Renal cortex interstitium (tissue), 11 donors: ENCODE measurements around the gene KLHL10. TPM values are rescaled to one million over a fixed set of nuclear protein-coding genes. Genes with fewer than 3 reads are reported as not detected.
"Not testable (repeated sequence)": the region's sequence is repeated elsewhere in the genome, so short reads cannot be mapped to it uniquely, and the experiment has no call there.

ENCODE experiments used
- DNase-seq, 11 donors: peaks; one replicate each; pipeline ENCODE4 v3.0.0-alpha.2; 2013; ENCODE audit warnings: low read depth in 9 of 11, low spot score in 4 of 11; ENCODE audit errors: extremely low read depth in 1 of 11
- polyA plus RNA-seq, 3 donors: library from polyadenylated mRNA; unstranded; fragments of 120-200 nt; gene quantifications; one replicate each; pipeline ENCODE4 v1.2.1, GENCODE V29; 2013; ENCODE audit not compliant: insufficient read length in 3 of 3

The KLHL10 gene
- polyA plus RNA-seq, 3 donors = 0.16 to 0.33 (median 0.26) TPM

DNA sequence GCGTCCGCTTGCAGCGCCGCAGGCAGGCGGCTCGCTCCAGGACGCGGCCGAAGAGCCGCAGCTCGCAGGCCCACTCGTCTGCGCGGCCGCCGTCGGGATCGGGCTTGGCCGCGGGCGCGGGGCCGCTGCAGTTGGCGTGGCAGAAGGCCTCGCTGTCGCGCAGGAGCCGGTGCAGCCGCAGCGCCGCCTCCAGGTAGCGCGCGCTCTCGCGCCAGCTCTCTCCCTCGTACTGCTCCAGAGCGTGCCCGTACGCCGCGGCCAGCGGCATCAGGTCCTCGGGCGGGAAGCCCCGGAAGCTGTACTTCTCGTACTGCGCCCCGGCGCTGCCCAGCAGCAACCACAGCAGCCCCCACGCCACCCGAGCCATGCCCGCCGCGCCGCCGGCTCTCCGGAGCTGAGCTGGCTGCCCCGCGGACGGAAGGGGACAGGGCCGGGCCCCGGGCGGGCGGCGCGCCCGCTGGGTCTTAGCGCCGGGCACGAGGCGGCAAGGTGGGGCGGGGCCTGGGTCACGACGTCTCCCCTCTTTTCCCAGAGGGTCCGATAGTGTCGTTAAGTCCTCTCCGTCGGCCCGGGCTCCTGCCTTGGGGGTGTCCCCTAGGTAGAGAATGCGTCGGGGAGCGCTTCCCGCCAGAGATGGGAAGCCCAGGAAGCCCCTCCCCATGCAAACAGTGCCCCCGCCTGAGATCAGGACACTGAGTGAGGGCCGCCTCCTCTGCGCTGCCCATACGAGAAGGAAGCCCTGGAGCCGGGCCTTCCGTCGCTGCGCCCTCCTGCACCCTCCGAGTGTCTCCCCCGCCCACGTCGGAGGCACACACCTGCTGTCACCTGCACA is 25.9 kb upstream of the KLHL10 start, which contains the start of gene P3H4:
TSS of gene P3H4 (minus strand) at position 401 of the 832 bp plus-strand sequence. CDS start at position 367, 34 bp downstream.
- DNase-seq = peak in 6 of 11 donors; percentile 72 to 78 (median 75)

DNA sequence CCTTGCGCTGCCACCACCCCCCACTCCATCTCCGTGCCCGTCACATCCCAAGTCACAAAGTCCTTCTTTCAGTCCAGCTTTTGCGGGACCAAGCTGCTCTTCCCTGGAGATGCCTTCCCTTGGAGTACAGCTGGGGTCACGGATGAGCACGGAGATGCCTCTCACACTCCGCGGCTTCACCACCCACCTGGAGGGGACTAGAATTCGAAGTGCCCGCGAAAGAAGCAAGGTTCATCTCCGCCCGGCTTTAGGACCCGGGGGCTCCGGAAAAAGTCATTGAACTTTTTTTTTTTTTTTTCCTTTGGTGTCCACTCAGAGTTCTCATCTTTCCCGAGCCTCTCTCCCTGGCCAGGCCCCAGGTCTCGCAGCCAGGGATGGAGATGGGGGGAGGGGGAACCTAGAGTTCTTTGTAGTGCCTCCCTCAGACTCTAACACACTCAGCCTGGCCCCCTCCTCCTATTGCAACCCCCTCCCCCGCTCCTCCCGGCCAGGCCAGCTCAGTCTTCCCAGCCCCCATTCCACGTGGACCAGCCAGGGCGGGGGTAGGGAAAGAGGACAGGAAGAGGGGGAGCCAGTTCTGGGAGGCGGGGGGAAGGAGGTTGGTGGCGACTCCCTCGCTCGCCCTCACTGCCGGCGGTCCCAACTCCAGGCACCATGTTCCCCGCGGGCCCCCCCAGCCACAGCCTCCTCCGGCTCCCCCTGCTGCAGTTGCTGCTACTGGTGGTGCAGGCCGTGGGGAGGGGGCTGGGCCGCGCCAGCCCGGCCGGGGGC is 25.1 kb upstream of the KLHL10 start, which contains the start of gene FKBP10:
TSS of gene FKBP10 (plus strand) at position 624 of the 771 bp plus-strand sequence. CDS start at position 655, 31 bp downstream.
- peak; percentile 81 to 93 (median 86) for DNase-seq

DNA sequence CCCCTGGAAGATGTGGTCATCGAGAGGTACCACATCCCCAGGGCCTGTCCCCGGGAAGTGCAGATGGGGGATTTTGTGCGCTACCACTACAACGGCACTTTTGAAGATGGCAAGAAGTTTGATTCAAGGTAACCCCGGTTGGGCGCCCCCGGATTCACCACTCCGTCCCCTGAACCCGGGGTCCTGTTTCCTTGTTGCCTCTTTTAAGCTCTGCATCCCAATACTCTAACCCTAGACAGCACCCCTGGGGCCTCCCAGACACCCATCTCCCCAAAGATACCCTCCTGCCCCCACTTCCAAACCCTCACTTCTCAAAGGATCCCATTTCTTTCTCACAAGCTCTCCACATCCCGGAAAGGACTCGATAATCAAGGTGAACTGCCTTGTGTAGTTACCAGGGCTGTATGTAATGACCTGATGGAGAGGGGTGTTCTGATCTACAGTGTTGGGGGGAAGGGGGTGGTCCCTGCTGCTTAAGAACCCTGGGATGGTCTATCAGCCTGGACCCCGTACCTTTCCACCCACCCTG is 24.4 kb upstream of the KLHL10 start:
- no peak for DNase-seq

DNA sequence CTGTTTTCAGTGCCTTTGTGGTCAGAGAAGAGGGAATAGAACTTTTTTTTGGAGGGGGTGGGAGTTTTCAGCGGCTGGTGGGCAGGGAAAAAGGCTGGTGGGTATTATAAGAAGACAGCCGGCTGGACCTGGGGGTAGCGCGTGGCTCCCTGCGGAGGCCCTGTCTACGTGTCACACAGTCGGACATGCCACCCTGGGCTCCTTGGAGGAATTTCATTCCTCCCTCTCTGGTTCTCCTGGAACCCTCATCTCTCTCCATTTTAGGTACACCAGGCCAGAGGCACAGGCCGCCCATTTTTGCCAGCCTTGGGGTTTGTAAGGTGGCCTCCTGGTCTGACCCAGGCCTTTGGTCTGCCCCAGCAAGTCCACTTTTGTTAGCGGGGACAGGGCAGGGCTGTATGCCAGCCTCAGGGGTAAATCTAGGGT is 23.9 kb upstream of the KLHL10 start:
- DNase-seq = no peak

DNA sequence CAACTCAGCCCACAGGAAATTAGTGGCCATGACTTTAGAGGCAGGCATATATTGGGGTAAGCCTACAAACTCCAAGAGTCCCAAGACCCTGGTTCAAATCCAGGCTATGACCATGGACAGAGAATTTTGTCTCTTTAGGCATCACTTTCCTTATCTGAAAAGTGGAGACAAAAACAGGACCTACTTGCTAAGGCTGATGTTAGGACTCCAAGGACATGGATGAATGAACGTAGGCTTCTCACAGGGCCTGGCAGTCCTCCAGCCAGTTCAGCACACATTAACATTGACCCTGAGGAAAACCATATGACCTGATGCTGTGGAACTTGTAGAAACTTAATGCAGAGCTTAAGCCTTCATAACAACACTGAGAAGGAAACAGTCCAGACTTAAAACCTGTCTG is 23.4 kb upstream of the KLHL10 start:
- peak in 1 of 11 donors; percentile 27 for DNase-seq

DNA sequence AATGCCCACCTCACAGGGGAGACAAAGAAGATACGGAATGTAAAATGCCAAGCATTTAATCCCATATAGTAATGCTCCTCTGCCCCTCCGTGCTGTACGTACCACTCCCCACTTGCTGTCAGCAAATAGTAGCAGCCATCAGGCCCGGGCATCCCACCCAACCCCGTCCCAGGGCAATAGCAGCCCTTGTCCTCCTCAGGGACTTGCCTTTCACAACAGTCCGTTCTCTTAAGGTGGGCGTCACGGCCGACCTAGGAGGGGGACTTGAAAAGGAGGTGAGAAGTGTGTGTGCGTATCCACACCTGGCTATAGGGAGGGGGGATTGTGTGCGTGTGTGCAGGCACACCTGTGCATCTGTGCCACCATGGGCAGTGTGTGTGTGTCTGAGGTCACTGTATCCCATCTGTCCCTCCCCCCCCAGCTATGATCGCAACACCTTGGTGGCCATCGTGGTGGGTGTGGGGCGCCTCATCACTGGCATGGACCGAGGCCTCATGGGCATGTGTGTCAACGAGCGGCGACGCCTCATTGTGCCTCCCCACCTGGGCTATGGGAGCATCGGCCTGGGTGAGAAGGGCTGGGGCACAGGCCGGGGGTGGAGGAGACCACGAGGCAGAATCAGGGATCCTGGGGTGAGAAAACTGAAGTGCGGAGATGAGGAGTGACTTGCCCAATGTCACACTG is 20.8 kb upstream of the KLHL10 start:
- no peak for DNase-seq

DNA sequence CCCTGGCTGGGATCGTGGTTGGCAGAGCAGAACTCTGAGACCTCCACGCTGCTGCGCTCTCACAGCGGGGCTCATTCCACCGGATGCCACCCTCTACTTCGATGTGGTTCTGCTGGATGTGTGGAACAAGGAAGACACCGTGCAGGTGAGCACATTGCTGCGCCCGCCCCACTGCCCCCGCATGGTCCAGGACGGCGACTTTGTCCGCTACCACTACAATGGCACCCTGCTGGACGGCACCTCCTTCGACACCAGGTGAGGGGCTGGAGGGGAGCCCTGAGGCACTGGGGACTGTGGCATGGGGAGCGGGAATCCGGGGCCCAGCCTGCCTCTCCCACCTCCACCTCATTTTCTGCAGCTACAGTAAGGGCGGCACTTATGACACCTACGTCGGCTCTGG is 19.6 kb upstream of the KLHL10 start:
- no peak for DNase-seq

DNA sequence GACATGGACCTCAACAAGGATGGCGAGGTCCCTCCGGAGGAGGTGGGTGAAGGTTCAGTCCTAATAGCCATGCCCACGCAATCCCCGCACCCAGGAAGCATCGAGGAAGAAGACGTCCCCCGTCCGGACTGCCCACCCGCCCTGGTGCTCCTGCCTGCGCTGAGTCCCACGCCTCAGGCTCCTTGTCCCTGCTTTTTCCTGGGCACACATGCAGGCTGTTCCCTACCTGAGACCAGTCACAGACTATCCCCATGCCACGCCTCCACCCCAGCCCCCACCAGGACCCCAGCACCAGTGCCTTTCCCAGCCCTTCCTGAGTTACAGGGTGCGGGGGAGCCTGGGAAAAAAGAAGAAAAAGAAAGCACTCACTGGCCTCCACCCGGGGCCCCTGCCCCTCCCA is 15.8 kb upstream of the KLHL10 start:
- DNase-seq = no peak

DNA sequence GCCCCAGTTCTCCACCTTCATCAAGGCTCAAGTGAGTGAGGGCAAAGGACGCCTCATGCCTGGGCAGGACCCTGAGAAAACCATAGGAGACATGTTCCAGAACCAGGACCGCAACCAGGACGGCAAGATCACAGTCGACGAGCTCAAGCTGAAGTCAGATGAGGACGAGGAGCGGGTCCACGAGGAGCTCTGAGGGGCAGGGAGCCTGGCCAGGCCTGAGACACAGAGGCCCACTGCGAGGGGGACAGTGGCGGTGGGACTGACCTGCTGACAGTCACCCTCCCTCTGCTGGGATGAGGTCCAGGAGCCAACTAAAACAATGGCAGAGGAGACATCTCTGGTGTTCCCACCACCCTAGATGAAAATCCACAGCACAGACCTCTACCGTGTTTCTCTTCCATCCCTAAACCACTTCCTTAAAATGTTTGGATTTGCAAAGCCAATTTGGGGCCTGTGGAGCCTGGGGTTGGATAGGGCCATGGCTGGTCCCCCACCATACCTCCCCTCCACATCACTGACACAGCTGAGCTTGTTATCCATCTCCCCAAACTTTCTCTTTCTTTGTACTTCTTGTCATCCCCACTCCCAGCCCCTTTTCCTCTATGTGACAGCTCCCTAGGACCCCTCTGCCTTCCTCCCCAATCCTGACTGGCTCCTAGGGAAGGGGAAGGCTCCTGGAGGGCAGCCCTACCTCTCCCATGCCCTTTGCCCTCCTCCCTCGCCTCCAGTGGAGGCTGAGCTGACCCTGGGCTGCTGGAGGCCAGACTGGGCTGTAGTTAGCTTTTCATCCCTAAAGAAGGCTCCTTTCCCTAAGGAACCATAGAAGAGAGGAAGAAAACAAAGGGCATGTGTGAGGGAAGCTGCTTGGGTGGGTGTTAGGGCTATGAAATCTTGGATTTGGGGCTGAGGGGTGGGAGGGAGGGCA is 15.1 kb upstream of the KLHL10 start:
- no peak for DNase-seq

DNA sequence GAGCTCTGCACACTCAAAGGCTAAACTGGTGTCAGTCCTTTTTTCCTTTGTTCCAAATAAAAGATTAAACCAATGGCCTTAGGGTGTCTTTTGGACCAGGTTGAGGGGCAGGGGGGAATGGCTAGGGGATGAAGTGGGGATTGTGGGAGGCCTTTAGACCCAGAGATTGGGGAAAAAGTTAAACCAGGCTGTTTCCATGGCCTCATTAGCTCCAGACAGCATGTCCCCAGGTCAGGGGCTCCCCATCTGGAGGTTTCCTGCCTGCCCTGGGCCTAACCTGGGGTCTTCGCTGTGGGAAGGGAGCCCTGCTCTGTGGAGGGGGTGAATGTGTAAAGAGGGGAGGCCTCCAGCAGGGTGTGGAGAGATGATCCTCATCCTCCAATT is 14.5 kb upstream of the KLHL10 start:
- DNase-seq = no peak

DNA sequence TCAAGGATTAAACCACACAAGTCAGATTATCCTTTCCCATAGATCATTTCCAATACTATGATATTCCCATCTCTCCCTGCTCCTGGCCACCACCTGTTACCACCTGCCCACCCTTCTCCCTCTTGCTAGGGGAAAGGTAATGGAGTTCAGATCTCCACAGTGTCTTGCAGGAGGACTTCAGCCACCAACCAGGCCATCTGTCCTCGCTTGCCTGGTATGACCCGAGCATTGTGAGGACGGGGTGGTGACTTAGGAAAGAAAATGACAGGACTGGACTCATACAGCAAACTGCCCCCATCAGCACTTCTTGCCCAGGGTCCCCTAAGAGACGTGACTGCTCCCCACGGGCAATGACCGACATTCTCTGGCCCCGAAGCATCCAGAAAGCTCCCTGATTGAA is 14.0 kb upstream of the KLHL10 start:
- no peak for DNase-seq

DNA sequence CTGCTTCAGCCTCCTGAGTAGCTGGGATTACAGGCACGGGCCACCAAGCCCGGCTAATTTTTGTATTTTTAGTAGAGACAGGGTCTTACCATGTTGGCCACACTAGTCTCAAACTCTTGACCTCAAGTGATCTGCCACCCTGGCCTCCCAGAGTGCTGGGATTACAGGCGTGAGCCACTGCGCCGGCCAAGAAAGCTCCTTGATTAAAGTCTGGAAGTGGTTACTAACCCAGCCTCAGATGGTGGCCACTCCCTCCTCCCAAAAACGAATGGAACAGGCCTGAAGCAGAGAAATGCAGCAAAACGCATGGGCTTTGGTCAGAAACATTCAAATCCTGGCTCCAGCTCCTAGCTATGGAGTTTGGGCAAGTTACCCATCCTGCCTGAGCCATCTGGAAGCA is 13.5 kb upstream of the KLHL10 start:
- no peak for DNase-seq

DNA sequence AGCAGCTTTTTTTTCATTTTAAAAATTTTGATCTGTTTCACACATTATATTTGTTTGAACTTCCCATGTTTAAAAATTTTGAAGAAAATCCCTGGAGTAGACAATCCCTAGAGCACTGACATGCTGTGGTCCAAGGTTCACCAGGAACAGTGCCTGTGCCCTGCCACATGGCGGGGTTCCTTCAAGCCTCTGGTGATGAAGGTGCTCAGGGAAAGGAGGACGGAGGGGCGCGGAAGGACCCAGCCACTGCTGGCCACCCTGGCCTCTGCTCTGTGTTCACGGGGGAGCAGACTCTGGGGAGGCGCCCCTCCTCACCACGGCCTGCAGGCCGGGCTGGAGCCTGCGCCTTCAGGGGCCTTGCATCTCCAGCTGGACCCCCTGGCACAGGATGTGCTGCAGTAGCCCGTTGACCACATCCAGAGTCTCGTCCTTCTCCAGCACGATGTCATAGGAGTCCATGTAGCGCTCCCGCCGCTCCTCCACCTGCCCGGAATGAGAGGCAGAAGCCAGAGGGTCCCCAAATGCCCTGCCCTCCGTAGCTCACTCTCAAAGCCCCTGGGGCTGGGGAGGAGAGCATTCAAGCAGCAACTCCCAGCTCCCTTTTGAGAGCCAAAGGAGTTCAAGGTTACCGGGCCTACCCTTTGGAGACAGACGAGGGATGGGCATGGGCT is 12.3 kb upstream of the KLHL10 start:
- no peak for DNase-seq

DNA sequence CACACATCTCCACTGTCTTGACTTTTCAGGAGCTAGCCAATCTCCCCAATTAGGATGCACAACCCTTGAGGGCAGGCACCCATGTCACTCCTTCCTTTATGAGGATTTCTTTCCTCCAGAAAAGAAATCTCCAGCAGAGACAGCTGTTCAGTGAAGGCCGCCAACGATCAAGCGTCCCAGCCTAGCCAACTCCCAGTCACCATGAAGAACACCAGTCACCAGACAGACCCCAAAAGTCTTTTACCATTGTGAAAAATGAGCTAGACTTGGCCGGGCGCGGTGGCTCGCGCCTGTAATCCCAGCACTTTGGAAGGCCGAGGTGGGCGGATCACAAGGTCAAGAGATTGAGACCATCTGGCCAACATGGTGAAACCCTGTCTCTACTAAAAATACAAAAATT is 7.7 kb upstream of the KLHL10 start:
- DNase-seq = not testable (repeated sequence)

DNA sequence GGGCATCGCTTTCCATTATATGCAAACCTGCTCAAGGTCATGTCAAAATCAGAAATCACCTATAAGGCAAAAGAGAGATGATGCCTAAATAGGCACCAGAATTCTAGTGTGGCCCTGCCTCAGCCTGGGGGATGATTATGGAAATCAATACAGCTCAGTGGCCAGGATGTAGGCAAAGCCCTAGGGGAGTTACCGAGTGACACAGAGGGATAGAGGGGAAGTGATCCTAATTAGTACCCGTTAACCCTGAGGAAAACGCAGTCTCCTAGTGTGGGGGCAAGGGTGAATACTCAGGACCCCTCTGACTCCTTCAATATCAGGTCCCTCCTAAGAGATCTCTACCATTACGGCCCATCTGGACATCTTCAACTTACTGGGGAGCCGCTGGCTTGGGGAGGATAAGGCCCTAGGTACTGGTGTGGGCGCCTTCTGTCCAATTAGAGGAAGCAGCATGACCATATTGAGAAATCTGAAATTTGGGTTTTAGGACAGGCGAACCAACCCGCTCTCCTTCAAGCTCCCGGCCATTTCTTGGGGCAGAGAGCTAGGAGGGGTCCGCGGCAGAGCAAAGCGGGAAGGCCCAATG is 2.3 kb upstream of the KLHL10 start:
- no peak for DNase-seq

DNA sequence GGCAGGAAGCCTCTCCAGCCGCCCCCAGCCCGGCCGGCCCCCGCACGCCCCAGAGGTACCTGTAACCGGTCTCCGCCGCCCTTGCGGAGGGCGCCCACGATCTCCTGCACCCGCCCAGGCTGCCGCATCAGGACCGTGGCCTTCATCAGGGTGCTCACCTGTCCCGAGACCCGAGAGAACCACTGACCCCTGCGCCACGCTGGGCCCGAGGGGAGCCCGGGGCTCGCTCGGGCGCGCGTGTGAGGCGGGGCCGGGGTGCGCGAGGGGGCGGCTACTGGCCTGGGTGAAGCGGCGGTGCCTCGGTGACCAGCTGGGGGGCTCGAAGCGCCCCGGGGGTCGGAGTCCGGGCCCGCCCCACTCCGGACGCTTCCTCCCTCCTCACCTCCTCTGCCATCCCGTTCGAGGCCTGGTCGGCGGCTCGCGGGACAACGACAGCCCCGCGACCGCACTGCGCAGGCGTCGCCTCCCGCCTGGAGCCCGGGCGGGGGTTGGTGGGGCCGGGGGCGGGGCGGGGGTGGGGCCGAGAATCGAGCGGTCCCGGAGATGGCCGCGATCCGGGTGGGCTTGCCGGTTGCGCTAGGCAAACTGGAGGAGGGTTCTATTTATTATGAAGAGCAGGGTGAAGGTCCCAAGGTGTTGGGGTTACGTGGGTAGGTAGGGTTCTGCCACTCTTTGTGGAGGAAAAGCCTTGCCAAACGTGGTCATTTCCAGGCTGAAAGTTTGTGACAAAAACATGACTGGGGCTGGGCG is 1.6 kb upstream of the KLHL10 start, which contains the start of gene NT5C3B:
TSS of gene NT5C3B (minus strand) at position 433 of the 750 bp plus-strand sequence. CDS start at position 394, 39 bp downstream.
- DNase-seq = peak in 5 of 11 donors; percentile 34 to 63 (median 54)
